ENCODE measurements around the gene SYNM.

GRCh38 chr15:99142562-99142961, 37.7 kb downstream of the SYNM start:
- no peak for TF ChIP-seq EZH2 (IDR thresholded peaks at IDR 0.05; ENCODE audit: insufficient read depth, poor library complexity, severe bottlenecking)
- TF ChIP-seq EZH2phosphoT487 (IDR thresholded peaks at IDR 0.05; ENCODE audit: insufficient read depth, low read depth), result no peak

Measured in GM23248 (cell line).